Choroid plexus epithelial cell (primary cell): ENCODE data around the gene SAMD11.

ENCODE experiments used
- DNase-seq: peaks from one replicate; pipeline ENCODE4 v3.0.0-alpha.2; 2010; ENCODE audit warnings: low read depth
- H3K4me3 ChIP-seq: 2 replicates; pipeline ENCODE4 v1.5.1; 2011; ENCODE audit warnings: low read depth, mild to moderate bottlenecking, control low read depth, low read length, moderate library complexity
- CTCF ChIP-seq: conservative IDR thresholded peaks from 2 replicates; pipeline ENCODE4 v1.5.1; 2011; ENCODE audit warnings: low read depth, mild to moderate bottlenecking, control low read depth, inconsistent platforms, low read length, moderate library complexity

The SAMD11 gene

GRCh38 chr1:971751-972506 is 48.2 kb downstream of the SAMD11 start:
- DNase-seq, result no peak
- no peak for TF ChIP-seq CTCF
- no peak overlapping the region for H3K4me3 ChIP-seq

- no peak for DNase-seq
- TF ChIP-seq CTCF, result no peak
- H3K4me3 ChIP-seq, result no peak overlapping the region
Measured at GRCh38 chr1:972726-973458, 49.2 kb downstream of the SAMD11 start.

DNA sequence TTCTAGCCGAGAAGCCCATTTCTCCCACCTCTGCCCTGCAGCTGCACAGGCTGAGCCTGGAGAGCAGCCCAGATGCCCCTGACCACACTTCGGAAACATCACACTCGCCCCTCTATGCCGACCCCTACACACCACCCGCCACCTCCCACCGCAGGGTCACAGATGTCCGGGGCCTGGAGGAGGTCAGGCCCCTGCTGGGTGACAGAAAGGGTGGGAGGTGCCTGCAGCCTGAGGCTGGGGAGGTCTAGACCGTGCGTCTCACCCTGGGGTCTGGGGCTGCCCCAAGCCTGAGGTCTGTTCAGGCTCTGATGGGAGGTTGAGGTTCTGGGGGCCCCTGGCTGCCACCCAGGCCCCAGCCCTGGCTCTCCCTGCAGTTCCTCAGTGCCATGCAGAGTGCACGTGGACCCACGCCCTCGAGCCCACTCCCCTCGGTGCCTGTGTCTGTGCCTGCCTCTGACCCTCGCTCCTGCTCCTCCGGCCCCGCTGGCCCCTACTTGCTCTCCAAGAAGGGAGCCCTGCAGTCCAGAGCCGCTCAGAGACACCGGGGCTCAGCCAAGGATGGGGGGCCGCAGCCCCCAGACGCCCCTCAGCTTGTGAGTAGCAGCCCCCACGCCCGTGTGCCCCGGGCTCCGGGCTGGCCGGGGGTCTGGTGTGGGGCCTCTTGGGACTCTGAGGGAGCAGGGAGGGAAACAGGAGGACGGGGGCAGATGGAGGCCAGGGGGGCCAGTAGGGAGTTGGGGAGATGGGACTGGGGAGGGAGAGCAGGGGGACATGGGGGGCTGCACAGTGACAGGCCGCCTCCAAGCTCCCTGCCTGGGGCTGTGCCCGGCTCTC is 50.0 kb downstream of the SAMD11 start:
- no peak for TF ChIP-seq CTCF
- DNase-seq, result no peak
- no peak overlapping the region for H3K4me3 ChIP-seq

- no peak overlapping the region for H3K4me3 ChIP-seq
- DNase-seq, result no peak
- no peak for TF ChIP-seq CTCF
Measured at GRCh38 chr1:974293-974640, 50.5 kb downstream of the SAMD11 start.

DNA sequence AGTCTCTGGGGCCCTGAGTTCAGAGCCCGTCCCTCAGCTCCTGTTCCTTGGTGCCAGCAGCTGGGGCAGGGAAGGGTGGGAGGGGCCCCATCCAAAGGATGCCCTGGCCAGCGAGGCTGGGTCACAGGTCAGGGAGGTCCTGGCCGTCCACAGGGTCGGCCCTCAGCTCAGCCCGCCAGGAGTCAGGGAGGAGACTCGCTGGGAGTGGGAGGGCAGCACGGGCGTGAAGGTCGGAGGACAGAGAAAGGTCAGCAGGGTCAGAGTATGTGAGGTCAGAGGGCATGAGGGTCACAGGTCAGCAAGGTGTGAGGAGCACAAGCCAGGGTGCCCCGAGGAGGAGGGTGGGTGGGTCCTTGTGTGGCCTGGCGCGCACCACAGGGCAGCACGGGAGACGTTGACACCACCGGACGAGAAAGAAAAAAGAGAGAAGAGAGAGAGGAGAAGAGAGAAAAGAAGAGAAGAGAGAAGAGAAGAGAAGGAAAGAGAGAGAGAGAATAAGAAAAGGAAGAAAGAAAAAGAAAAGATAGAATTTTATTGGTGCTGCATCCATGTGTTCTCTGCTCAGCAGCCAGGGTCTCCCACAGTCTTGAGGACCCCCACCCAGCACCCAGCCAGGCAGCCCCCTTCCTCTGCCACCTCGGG is 51.1 kb downstream of the SAMD11 start:
- H3K4me3 ChIP-seq, result no peak overlapping the region
- DNase-seq, result no peak

More for the DNA sequence above, 51.1 kb downstream of the SAMD11 start:
- no peak for TF ChIP-seq CTCF
